GM13977 (cell line): ENCODE results near the gene HTR3E.
"Not testable (repeated sequence)": the region's sequence is repeated elsewhere in the genome, so short reads cannot be mapped to it uniquely, and the experiment has no call there.

Experiments
- DNase-seq: peaks from one replicate; pipeline ENCODE4 v3.0.0; 2012; ENCODE audit warnings: low spot score
- CTCF ChIP-seq: IDR thresholded peaks from 2 replicates; pipeline ENCODE4 v1.5.1; 2012; ENCODE audit warnings: mild to moderate bottlenecking, control low read depth; ENCODE audit not compliant: insufficient read depth; ENCODE audit errors: extremely low read depth, missing control alignments
- in situ Hi-C: fragments of 300-500 bp; cut with MboI; formaldehyde crosslinking; loops from one replicate; pipeline ENCODE4 v1.12.0; 2022; ENCODE audit warnings: low sequenced_read_pairs, low pct_unique_long_range_greater_than_20kb, mixed read lengths, inconsistent platforms; ENCODE audit not compliant: unreplicated experiment

Gene HTR3E

GRCh38 chr3:184066211-184066610, 30.7 kb upstream of the HTR3E start:
- TF ChIP-seq CTCF = no peak
- in situ Hi-C loops = no loop called here
- DNase-seq = no peak

GRCh38 chr3:184067573-184068055, 29.2 kb upstream of the HTR3E start:
- no peak for DNase-seq
- no peak for TF ChIP-seq CTCF
- in situ Hi-C loops = no loop called here

- no peak for TF ChIP-seq CTCF
- DNase-seq = no peak
- in situ Hi-C loops = no loop called here
These were observed 28.5 kb upstream of the HTR3E start for GRCh38 chr3:184068344-184068743.

- DNase-seq, in situ Hi-C loops: not testable (repeated sequence)
These were observed 25.7 kb upstream of the HTR3E start for GRCh38 chr3:184071142-184071541.

- TF ChIP-seq CTCF = no peak
- in situ Hi-C loops = no loop called here
- no peak for DNase-seq
These were observed 23.2 kb upstream of the HTR3E start for GRCh38 chr3:184073621-184074020.

GRCh38 chr3:184075901-184076300, 21.0 kb upstream of the HTR3E start:
- TF ChIP-seq CTCF = no peak
- in situ Hi-C loops = no loop called here
- no peak for DNase-seq

GRCh38 chr3:184077881-184078280, 19.0 kb upstream of the HTR3E start:
- no peak for TF ChIP-seq CTCF
- in situ Hi-C loops = no loop called here
- no peak for DNase-seq
